ENCODE results near the gene ASB2. TPM values are rescaled to one million over a fixed set of nuclear protein-coding genes. Genes with fewer than 3 reads are reported as not detected.

Gene ASB2
- polyA plus RNA-seq, 1 of the 3 experiments (the other 2 are of a cell fraction) = 0.15 TPM

DNA sequence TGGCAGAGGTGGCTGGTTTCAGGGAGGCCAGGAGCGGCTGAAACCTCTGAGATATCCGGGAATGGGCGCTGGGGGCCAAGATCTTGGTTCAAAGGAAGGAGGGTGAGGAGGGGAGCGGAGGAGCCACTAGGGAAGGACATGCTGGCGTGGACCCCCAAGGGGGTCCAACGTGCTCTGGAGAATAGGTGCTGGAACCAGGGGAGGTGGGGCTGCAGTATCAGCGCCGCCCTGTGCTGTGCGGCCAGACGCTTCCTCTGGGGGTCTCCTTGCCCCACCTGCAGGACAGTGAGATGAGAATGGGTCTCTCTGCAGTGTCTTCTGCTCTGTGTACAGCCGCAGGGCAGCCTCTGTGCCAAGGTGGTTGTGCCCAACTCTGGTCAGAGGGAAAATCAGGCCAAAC lies 46.7 kb downstream of the ASB2 start:
- Histone ChIP-seq H4K20me1 (ENCODE audit: insufficient read depth) (no peaks in the 10 kb centered on the region), H2AFZ (ENCODE audit: low read depth) (no peak overlapping the region), H3K27me3 (ENCODE audit: insufficient read depth) (0 out of 2 replicates have a peak, but pooled peaks cover 3% of the 10 kb centered on the region), H3K79me2 (ENCODE audit: insufficient read depth) (no peaks in the 10 kb centered on the region), H3K9me3 (no peaks in the 10 kb centered on the region), H3F3A (replicated peaks; ENCODE audit: insufficient read depth) (no peaks in the 10 kb centered on the region), H3K4me2 (no peak overlapping the region), H3K4me1 (ENCODE audit: control insufficient read depth in 1 of 2, insufficient read depth in 2 of 2, low read depth in 1 of 2, low read length in 1 of 2) (no peaks in the 10 kb centered on the region), H3K4me3 (ENCODE audit: low read depth in 2 of 2, low read length in 1 of 2) (no peak overlapping the region), H3K27ac (ENCODE audit: low read depth in 2 of 2, low read length in 1 of 2) (no peak overlapping the region), H3K36me3 (replicated peaks in 1 of 2; ENCODE audit: control insufficient read depth in 1 of 2, insufficient read depth in 2 of 2, low read length in 1 of 2) (no peaks in the 10 kb centered on the region), H3K9ac (no peak overlapping the region), H3K9me2 (no peaks in the 10 kb centered on the region)
- 70% methylated on average over 9 of the region's 11 CpGs for WGBS (ENCODE audit: low lambda C conversion rate)
- ChIA-PET CTCF (interaction anchor here (1.1 to 2.2 kb wide), 3 partner anchors 10 to 200 kb away, joined by 4 to 22 read pairs (median 6); partner anchors contain the start of gene IFI27L2), POLR2A (no interaction called here)
- DNase-seq = no peak
- TF ChIP-seq, protein P1, sequence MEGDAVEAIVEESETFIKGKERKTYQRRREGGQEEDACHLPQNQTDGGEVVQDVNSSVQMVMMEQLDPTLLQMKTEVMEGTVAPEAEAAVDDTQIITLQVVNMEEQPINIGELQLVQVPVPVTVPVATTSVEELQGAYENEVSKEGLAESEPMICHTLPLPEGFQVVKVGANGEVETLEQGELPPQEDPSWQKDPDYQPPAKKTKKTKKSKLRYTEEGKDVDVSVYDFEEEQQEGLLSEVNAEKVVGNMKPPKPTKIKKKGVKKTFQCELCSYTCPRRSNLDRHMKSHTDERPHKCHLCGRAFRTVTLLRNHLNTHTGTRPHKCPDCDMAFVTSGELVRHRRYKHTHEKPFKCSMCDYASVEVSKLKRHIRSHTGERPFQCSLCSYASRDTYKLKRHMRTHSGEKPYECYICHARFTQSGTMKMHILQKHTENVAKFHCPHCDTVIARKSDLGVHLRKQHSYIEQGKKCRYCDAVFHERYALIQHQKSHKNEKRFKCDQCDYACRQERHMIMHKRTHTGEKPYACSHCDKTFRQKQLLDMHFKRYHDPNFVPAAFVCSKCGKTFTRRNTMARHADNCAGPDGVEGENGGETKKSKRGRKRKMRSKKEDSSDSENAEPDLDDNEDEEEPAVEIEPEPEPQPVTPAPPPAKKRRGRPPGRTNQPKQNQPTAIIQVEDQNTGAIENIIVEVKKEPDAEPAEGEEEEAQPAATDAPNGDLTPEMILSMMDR (IDR thresholded peaks at IDR 0.05) = no peak
- TF ChIP-seq, protein P2, sequence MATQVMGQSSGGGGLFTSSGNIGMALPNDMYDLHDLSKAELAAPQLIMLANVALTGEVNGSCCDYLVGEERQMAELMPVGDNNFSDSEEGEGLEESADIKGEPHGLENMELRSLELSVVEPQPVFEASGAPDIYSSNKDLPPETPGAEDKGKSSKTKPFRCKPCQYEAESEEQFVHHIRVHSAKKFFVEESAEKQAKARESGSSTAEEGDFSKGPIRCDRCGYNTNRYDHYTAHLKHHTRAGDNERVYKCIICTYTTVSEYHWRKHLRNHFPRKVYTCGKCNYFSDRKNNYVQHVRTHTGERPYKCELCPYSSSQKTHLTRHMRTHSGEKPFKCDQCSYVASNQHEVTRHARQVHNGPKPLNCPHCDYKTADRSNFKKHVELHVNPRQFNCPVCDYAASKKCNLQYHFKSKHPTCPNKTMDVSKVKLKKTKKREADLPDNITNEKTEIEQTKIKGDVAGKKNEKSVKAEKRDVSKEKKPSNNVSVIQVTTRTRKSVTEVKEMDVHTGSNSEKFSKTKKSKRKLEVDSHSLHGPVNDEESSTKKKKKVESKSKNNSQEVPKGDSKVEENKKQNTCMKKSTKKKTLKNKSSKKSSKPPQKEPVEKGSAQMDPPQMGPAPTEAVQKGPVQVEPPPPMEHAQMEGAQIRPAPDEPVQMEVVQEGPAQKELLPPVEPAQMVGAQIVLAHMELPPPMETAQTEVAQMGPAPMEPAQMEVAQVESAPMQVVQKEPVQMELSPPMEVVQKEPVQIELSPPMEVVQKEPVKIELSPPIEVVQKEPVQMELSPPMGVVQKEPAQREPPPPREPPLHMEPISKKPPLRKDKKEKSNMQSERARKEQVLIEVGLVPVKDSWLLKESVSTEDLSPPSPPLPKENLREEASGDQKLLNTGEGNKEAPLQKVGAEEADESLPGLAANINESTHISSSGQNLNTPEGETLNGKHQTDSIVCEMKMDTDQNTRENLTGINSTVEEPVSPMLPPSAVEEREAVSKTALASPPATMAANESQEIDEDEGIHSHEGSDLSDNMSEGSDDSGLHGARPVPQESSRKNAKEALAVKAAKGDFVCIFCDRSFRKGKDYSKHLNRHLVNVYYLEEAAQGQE (IDR thresholded peaks at IDR 0.05; ENCODE audit: low read depth, low read length) = no peak
- TF ChIP-seq ELF1 (IDR thresholded peaks at IDR 0.05) = no peak
- TF ChIP-seq RFX5 (IDR thresholded peaks at IDR 0.05; ENCODE audit: low read length) = no peak
- TF ChIP-seq, protein P3, sequence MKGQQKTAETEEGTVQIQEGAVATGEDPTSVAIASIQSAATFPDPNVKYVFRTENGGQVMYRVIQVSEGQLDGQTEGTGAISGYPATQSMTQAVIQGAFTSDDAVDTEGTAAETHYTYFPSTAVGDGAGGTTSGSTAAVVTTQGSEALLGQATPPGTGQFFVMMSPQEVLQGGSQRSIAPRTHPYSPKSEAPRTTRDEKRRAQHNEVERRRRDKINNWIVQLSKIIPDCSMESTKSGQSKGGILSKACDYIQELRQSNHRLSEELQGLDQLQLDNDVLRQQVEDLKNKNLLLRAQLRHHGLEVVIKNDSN (IDR thresholded peaks at IDR 0.05; ENCODE audit: borderline replicate concordance, low read depth) = no peak
- TF ChIP-seq, protein P4, sequence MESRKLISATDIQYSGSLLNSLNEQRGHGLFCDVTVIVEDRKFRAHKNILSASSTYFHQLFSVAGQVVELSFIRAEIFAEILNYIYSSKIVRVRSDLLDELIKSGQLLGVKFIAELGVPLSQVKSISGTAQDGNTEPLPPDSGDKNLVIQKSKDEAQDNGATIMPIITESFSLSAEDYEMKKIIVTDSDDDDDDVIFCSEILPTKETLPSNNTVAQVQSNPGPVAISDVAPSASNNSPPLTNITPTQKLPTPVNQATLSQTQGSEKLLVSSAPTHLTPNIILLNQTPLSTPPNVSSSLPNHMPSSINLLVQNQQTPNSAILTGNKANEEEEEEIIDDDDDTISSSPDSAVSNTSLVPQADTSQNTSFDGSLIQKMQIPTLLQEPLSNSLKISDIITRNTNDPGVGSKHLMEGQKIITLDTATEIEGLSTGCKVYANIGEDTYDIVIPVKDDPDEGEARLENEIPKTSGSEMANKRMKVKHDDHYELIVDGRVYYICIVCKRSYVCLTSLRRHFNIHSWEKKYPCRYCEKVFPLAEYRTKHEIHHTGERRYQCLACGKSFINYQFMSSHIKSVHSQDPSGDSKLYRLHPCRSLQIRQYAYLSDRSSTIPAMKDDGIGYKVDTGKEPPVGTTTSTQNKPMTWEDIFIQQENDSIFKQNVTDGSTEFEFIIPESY (IDR thresholded peaks at IDR 0.05; ENCODE audit: borderline replicate concordance, low read depth) = no peak
- no peak for TF ChIP-seq CHD2 (IDR thresholded peaks at IDR 0.05; ENCODE audit: low read length, partially characterized antibody)
- no peak for TF ChIP-seq NFIC (IDR thresholded peaks at IDR 0.05; ENCODE audit: borderline replicate concordance)
- no peak for TF ChIP-seq RAD21 (IDR thresholded peaks at IDR 0.05; ENCODE audit: low read length)
- TF ChIP-seq FOXJ3 (CRISPR knock-in tag; IDR thresholded peaks at IDR 0.05) = no peak
- TF ChIP-seq MEF2A (IDR thresholded peaks at IDR 0.05; ENCODE audit: borderline replicate concordance, low read depth) = no peak
- TF ChIP-seq GABPA (IDR thresholded peaks at IDR 0.05; ENCODE audit: low read depth) = no peak
- TF ChIP-seq SIN3A (IDR thresholded peaks at IDR 0.05; ENCODE audit: borderline replicate concordance, low read depth, low read length) = no peak
- no peak for TF ChIP-seq TEAD4 (IDR thresholded peaks at IDR 0.05; ENCODE audit: borderline replicate concordance, insufficient read depth)
- no peak for TF ChIP-seq EZH2phosphoT487 (IDR thresholded peaks at IDR 0.05; ENCODE audit: borderline replicate concordance, low read depth)
- no peak for TF ChIP-seq SMC3 (IDR thresholded peaks at IDR 0.05; ENCODE audit: low read depth, low read length)
- TF ChIP-seq, protein P5, sequence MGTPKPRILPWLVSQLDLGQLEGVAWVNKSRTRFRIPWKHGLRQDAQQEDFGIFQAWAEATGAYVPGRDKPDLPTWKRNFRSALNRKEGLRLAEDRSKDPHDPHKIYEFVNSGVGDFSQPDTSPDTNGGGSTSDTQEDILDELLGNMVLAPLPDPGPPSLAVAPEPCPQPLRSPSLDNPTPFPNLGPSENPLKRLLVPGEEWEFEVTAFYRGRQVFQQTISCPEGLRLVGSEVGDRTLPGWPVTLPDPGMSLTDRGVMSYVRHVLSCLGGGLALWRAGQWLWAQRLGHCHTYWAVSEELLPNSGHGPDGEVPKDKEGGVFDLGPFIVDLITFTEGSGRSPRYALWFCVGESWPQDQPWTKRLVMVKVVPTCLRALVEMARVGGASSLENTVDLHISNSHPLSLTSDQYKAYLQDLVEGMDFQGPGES (IDR thresholded peaks at IDR 0.05; ENCODE audit: low read depth, low read length) = no peak
- TF ChIP-seq, protein P6, sequence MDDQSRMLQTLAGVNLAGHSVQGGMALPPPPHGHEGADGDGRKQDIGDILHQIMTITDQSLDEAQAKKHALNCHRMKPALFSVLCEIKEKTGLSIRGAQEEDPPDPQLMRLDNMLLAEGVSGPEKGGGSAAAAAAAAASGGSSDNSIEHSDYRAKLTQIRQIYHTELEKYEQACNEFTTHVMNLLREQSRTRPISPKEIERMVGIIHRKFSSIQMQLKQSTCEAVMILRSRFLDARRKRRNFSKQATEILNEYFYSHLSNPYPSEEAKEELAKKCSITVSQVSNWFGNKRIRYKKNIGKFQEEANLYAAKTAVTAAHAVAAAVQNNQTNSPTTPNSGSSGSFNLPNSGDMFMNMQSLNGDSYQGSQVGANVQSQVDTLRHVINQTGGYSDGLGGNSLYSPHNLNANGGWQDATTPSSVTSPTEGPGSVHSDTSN (IDR thresholded peaks at IDR 0.05) = no peak

Data from SK-N-SH (cell line).